ENCODE data around the gene ENOSF1.

ENOSF1 gene

DNA sequence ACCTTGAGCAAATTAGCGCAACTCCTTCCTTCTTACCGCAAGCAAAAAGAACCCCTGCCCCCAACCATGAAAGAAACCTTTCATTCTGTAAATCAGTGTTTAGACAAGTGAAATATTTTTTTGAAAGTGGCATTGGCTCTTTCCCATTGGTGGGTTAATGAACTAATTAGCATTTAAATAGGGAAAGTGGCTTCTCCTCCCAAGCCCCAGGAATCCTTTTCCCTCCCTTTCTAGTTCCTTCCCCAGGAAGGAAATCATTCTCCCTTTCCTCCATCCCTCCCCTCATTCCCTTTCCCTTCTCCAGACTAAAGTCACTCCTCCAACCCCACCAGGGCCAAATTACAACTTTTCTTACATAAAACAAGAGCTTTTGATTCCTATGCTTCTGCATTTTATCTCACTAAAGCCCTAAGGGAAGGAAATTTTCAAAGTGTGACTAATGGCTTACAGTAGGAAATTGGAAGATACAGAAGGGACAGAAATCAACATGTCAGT lies 77.8 kb downstream of the ENOSF1 start:
- DNase-seq (ENCODE audit: low read depth in 2 of 2): no peak

DNA sequence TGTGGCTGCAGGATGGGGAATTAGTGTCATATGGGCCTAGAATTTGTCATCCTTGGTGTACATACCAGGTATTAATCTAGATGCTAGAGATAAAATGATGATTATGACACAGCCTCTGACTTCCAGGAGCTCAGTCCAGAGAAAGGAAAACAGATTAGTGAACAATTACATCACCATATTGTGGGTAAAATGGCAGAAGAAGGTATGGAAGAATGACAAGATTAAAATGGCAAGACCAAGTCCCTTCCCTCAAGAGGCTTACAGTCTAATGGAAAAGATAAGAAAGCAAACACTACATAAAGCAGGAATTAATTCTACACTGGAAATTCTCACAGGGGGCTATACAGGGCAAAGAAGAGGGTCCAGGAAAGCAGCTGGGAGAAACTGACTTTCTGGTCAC lies 80.9 kb downstream of the ENOSF1 start:
- DNase-seq (ENCODE audit: low read depth in 2 of 2): no peak

DNA sequence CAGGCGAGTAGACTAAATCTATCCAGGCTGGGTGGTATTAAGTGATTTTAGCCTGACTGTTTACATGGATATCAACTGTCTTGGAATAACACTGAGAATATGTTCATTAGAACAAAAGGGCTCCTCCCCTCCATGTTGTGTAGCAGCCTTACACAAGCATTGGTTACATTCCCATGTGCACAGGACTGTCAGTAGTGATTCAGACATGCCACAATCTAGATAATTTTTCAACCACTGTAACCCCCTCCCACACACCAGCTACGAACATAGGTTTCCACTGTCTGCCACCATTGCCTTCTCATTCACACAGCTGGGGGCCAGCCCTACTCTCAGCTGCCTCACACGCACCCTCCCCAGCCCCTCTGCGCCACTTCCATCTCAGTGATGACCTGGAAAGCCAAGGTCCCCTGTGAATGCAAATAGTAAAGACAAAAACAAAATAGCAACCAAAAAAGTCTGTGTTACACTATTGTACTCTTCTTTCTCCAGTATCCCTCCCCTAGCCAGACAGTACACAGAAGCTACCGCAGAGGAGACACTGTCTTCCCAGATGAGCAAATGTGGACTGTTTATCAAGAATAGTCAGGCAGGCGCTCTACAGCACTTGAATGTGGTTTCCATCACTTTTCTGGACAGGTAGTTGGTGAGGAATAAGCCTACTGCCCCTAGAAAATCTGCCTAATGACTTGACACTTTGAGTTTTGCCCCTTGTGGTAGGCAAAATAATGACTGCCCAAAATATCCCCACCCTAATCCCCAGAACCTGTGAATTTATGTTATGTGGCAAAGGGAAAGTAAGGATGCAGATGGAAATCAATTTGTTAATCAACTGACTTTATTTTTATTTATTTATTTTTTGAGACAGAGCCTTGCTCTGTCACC lies 82.9 kb downstream of the ENOSF1 start:
- no peak for DNase-seq (ENCODE audit: low read depth in 2 of 2)

DNA sequence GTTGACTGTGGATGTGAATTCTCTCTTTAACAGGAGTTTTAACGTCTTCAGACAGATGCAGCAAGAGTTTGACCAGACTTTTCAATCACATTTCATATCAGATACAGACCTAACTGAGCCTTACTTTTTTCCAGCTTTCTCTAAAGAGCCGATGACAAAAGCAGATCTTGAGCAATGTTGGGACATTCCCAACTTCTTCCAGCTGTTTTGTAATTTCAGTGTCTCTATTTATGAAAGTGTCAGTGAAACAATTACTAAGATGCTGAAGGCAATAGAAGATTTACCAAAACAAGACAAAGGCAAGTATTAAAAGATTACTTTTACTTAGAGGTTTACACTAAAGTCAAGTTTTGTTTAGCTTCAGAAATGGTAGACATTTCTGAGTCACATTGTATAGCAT lies 85.2 kb downstream of the ENOSF1 start:
- DNase-seq (ENCODE audit: low read depth in 2 of 2): no peak

DNA sequence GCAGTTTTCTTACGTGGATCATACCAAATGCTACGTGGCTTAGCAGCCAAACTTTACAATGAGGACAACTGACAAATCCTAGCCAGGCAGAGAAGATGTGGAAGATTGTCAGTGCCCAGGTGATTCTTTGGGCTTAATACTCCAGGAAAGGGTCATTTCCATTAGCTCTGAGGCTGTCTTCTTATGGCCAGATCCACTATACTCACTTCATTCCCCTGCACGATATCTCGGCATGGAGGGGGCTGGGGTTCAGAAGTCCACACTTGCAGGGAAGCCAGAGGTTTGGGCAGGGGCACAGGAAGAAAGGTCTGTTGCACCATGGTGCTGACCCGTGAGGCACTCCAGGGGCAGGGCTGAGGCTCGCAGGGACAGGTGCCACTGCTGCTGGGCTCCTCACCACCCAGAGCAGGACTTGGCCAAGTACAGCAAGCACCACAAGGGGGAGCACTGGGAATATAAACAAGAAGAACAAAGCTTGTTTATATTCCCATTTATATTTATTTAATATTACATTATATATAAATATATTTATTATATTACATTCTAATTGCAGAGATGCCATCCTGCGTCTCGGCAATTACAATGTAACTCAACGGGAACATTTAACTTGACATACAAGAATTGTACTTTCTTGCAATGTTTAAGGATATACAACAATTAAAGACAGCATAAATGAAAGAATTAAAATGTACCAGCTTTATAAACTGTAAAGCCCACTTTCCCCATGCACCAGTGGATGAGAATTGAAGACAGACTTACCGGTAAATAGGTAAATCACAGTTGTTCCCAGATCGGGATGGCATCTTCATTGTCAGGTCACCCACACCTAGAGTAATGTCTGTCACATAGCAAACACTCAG lies 88.4 kb downstream of the ENOSF1 start:
- DNase-seq (ENCODE audit: low read depth in 2 of 2): peak; percentile 14 to 20

DNA sequence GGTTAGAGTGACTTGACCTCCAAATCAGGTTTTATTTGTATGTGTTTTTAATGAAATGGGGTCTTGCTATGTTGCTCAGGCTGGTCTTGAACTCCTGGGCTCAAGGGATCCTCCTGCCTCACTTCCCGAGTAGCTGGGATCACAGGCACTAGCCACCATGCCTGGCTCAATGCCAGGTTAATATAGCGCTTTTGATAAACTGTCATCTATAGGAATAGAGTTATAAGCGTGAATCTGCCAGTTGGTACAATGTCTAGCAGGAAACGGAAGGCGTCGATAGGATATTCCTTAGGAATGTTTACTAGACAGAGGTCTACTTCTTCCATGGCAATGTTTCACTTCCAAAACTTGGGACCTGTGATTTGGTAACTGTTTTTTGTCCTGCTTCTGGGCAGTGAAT lies 90.1 kb downstream of the ENOSF1 start:
- no peak for DNase-seq (ENCODE audit: low read depth in 2 of 2)

DNA sequence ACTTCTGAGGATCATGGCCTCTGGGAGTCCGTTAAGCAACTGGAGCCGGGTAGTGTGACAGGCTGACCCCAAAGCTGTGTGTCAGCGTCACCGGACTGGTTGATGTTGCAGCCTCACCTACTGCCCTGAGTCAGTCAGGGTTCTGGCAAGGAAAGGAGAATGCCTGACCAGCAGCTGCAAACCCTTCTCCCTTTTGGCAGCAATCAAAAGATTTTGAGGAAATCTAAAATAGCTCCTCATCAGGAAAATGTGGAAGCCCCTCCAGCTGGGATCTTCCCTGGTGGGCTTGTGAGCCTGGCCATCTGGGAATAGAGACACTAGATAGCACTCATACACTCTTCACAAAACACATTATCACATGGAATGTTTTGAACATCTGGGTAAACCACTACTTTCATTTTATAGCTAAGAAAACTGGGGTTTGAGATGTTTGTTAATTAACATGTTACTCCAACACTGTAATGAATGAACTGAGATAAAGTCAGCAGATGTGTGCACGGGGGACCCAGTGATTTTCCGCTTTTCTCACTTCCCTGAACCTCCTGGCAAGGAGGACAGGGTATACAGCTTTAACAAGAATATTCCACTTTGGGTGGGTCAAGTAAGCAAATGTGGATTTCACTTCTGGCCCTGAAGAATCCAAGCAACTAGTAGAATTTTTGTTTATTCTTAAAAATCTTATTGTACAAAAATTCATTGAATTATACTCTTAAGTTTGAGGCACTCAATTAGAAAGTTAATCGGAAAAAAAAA lies 91.0 kb downstream of the ENOSF1 start:
- no peak for DNase-seq (ENCODE audit: low read depth in 2 of 2)

Measured in activated CD8-positive, alpha-beta memory T cell treated with anti-CD3 and anti-CD28 coated beads for 4 hours (primary cell).